HepG2 (cell line): ENCODE results near the gene PERCC1. TPM values are rescaled to one million over a fixed set of nuclear protein-coding genes. Genes with fewer than 3 reads are reported as not detected.

Experiments
- ATAC-seq: fragments of 200-7000 bp; cut with Tn5 transposase; 3 replicates; pipeline ENCODE4 v1.9.1; 2020; ENCODE audit warnings: mild to moderate bottlenecking, moderate library complexity
- BruUV-seq: library from RNA; stranded (reverse); fragments of 400-500 nt; replicated peaks from 2 replicates; lab custom pipeline; 2021; lab: Mats Ljungman, UMichigan
- CTCF ChIA-PET: fragments of 300-600 bp; formaldehyde crosslinking; extraction: SDS; loops from one replicate; lab custom pipeline; 2021; ENCODE audit warnings: low total read pairs, inconsistent platforms, low intra/inter-chr PET ratio; lab: Yijun Ruan, JAX
- POLR2A ChIA-PET: fragments of 350-600 bp; sonication (Branson Sonifier 250); formaldehyde crosslinking; loops from one replicate; lab custom pipeline; 2020; ENCODE audit warnings: antibody characterized with exemption, inconsistent platforms; lab: Yijun Ruan, JAX
- DNase-seq: peaks from one replicate; pipeline ENCODE4 v3.0.0-alpha.2; 2015; ENCODE audit warnings: low spot score
- FAIRE-seq: peaks from 3 replicates; lab custom pipeline; 2011; peaks lifted over from hg19 to GRCh38; lab: Jason Lieb, UNC
- H2AFZ ChIP-seq: one replicate; pipeline ENCODE4 v1.6.1; 2011; ENCODE audit warnings: low read length, inconsistent platforms
- H3K27ac ChIP-seq: fragments of 300-600 bp; 3 replicates; pipeline ENCODE4 v1.8.0; 2011; ENCODE audit warnings: mixed run types, mild to moderate bottlenecking, mixed read lengths, low read length, inconsistent platforms; ENCODE audit not compliant: insufficient read depth; ENCODE audit errors: extremely low read length
- H3K27me3 ChIP-seq, 2 experiments: fragments of 200-600 bp in 1 of 2; 2 replicates in 1 of 2; 3 replicates in 1 of 2; pipeline versions ENCODE4 v1.6.0 to v1.8.0; 2011; ENCODE audit warnings: low read length in 2 of 2, mild to moderate bottlenecking in 2 of 2, moderate library complexity in 2 of 2, inconsistent platforms in 1 of 2; ENCODE audit not compliant: insufficient read depth in 2 of 2, control insufficient read depth in 1 of 2
- H3K36me3 ChIP-seq, 2 experiments: fragments of 200-600 bp in 1 of 2; replicated peaks in 1 of 2; 2 replicates in 1 of 2; 3 replicates in 1 of 2; pipeline versions ENCODE4 v1.5.1 to v1.8.0; 2011; ENCODE audit warnings: low read length in 2 of 2, inconsistent platforms in 1 of 2; ENCODE audit not compliant: insufficient read depth in 2 of 2, control insufficient read depth in 1 of 2
- H3K4me1 ChIP-seq: 2 replicates; pipeline ENCODE4 v1.5.1; 2012; ENCODE audit warnings: low read length, inconsistent platforms; ENCODE audit not compliant: insufficient read depth
- H3K4me2 ChIP-seq: 2 replicates; pipeline ENCODE4 v1.6.0; 2011; ENCODE audit warnings: low read depth, low read length, inconsistent platforms
- H3K4me3 ChIP-seq, 3 experiments: fragments of 200-600 bp in 1 of 3; sonication (generic), shearing (Covaris generic) in 1 of 3; replicated peaks in 1 of 3; 2 replicates each; pipeline ENCODE4 v1.5.1; 2011 to 2016; ENCODE audit warnings: low read length in 3 of 3, inconsistent platforms in 2 of 3, low read depth in 2 of 3, mild to moderate bottlenecking in 2 of 3, control low read depth in 1 of 3, mixed read lengths in 1 of 3; ENCODE audit not compliant: insufficient read depth in 1 of 3
- H3K79me2 ChIP-seq: one replicate; pipeline ENCODE4 v1.6.1; 2011; ENCODE audit warnings: low read length, inconsistent platforms; ENCODE audit not compliant: insufficient read depth
- H3K9ac ChIP-seq: 2 replicates; pipeline ENCODE4 v1.6.0; 2011; ENCODE audit warnings: mild to moderate bottlenecking, low read depth, low read length, inconsistent platforms; ENCODE audit not compliant: insufficient read depth
- H3K9me3 ChIP-seq: 2 replicates; pipeline ENCODE4 v1.5.1; 2012; ENCODE audit warnings: mild to moderate bottlenecking, low read length
- H4K20me1 ChIP-seq: 2 replicates; pipeline ENCODE4 v1.6.0; 2011; ENCODE audit warnings: inconsistent platforms, mild to moderate bottlenecking, low read length, moderate library complexity; ENCODE audit not compliant: insufficient read depth
- BHLHE40 ChIP-seq: IDR thresholded peaks from 2 replicates; pipeline ENCODE4 v1.6.1; 2011; ENCODE audit warnings: low read length, improper control_type of control experiment
- CENPT ChIP-seq: sonication (generic); formaldehyde crosslinking; IDR thresholded peaks from 2 replicates; pipeline ENCODE4 v1.8.0; 2022; ENCODE audit warnings: low read depth, mild to moderate bottlenecking, moderate library complexity, missing genetic modification reagents
- EED ChIP-seq: sonication (generic); formaldehyde crosslinking; IDR thresholded peaks from 2 replicates; pipeline ENCODE4 v1.5.0; 2020; ENCODE audit warnings: mild to moderate bottlenecking, missing genetic modification reagents
- FOSL2 ChIP-seq: sonication (generic); formaldehyde crosslinking; IDR thresholded peaks from 2 replicates; pipeline ENCODE4 v1.4.0; 2020; ENCODE audit warnings: missing genetic modification reagents
- HIVEP1 ChIP-seq: sonication (generic); formaldehyde crosslinking; IDR thresholded peaks from 2 replicates; pipeline ENCODE4 v1.4.0; 2020; ENCODE audit warnings: mild to moderate bottlenecking, missing genetic modification reagents
- KDM1A ChIP-seq: IDR thresholded peaks from 2 replicates; pipeline ENCODE4 v1.6.1; 2016; ENCODE audit warnings: missing compliant biosample characterization
- ZNF343 ChIP-seq: sonication (generic); formaldehyde crosslinking; IDR thresholded peaks from 2 replicates; pipeline ENCODE4 v1.4.0; 2020; ENCODE audit warnings: mild to moderate bottlenecking, missing genetic modification reagents
- ZNF577 ChIP-seq: sonication (generic); formaldehyde crosslinking; IDR thresholded peaks from 2 replicates; pipeline ENCODE4 v1.4.0; 2020; ENCODE audit warnings: mild to moderate bottlenecking, low read depth, missing genetic modification reagents, borderline replicate concordance
- ZNF737 ChIP-seq: sonication (generic); formaldehyde crosslinking; IDR thresholded peaks from 2 replicates; pipeline ENCODE4 v1.5.0; 2020; ENCODE audit warnings: missing genetic modification reagents, mild to moderate bottlenecking, borderline replicate concordance
- ZNF766 ChIP-seq: sonication (generic); formaldehyde crosslinking; IDR thresholded peaks from 2 replicates; pipeline ENCODE4 v1.5.0; 2020; ENCODE audit warnings: missing genetic modification reagents, borderline replicate concordance
- WGBS: methylation state at CpG from one replicate; pipeline ENCODE4 v1.1.6; 2017; ENCODE audit warnings: low lambda C conversion rate; 5-methylcytosine and 5-hydroxymethylcytosine counted together
- in situ Hi-C: cut with HindIII; loops from 2 replicates; pipeline ENCODE4 v1.10.0; 2017; ENCODE audit warnings: low pct_unique_long_range_greater_than_20kb; ENCODE audit not compliant: extremely low pct_ligation_motif_present
- intact Hi-C: fragments of 100-400 bp; cut with micrococcal nuclease; formaldehyde crosslinking; loops from one replicate; pipeline ENCODE4 v1.10.0; 2022; ENCODE audit not compliant: unreplicated experiment
- polyA plus RNA-seq, 8 experiments: library from polyadenylated mRNA; depleted of rRNA in 3 of 8; stranded (reverse) in 7 of 8; unstranded in 1 of 8; fragments of >200 nt; fragmentation: Illumina TruSeq in 4 of 8; extraction: Trizol in 4 of 8; gene quantifications; 2 replicates each; pipeline versions ENCODE4 v1.2.1 to v1.2.3, GENCODE V29; 2011 to 2016; ENCODE audit warnings: low read depth in 4 of 8, missing spikeins in 1 of 8, mixed read lengths in 1 of 8; ENCODE audit not compliant: insufficient read depth in 1 of 8
- total RNA-seq, 5 experiments: library from RNA; depleted of rRNA; stranded (reverse); fragments of >200 nt; fragmentation: Illumina TruSeq; extraction: Trizol; gene quantifications; 2 replicates each; pipeline ENCODE4 v1.2.3, GENCODE V29; 2016; ENCODE audit warnings: low read depth in 1 of 5

The PERCC1 gene
- total and polyA plus RNA-seq, 2 of the 13 experiments (the other 11 are each of a cell fraction or from before 2014, with no cell fraction given), result 0.15 TPM; not detected in 1

DNA sequence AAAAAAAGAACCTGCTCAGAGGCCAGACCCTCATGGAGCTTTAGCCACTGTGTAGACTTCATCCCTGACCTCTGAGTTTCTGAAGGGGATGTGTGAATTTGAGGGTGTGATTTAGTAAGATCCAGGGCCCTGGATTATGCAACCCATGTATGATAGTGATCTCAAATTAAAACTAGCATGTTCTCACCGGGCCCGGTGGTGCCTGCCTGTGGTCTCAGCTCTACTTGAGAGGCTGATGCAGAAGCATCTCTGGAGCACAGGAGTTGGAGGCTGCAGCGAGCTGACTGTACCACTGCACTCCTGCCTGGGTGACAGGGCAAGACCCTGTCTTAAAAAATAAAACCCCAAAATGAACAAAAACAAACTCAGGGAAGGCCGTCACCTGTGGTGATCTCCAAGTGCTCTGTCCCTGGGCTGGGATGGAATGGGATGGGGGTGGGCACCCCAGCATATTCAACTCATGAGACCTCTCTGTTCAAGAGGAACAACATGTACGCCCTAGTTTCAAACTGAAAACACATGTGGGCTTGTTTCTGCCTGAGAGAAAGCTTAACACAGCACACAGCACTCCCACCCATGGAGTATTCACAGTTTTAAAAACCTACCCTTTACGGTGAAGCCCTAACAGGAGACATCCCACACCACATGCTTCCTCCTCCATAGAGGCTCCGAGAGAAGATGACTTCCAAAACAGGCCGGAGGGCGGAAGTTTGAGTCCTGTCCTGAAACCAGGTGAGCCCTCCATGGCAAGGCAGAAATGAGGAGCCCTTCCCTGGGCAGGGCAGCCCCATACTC lies 49.1 kb upstream of the PERCC1 start:
- Histone ChIP-seq H3K4me3 (no peak overlapping the region), H2AFZ (no peak overlapping the region), H3K9ac (no peak overlapping the region), H3K27me3 (no peaks in the 10 kb centered on the region), H3K9me3 (no peaks in the 10 kb centered on the region), H4K20me1 (peaks cover 11% of the 10 kb centered on the region), H3K79me2 (peaks cover 14% of the 10 kb centered on the region), H3K36me3 (peaks cover 0 to 5% of the 10 kb centered on the region in 2 experiments; a peak in 2 of 5 replicates), H3K4me1 (peaks cover 26% of the 10 kb centered on the region), H3K4me2 (no peak overlapping the region), H3K27ac (no peak overlapping the region)
- FAIRE-seq (no peak), DNase-seq (no peak), ATAC-seq (no peak)
- intact Hi-C loops, result no loop called here
- POLR2A ChIA-PET, result no interaction called here
- BruUV-seq, result no TSS peak
- WGBS, result 91% methylated on average over 9 of the region's 9 CpGs
- TF ChIP-seq HIVEP1 (CRISPR knock-in tag) (no peak), FOSL2 (CRISPR knock-in tag) (no peak), BHLHE40 (no peak), ZNF343 (no peak), KDM1A (CRISPR knock-in tag) (no peak), EED (CRISPR knock-in tag) (no peak), ZNF766 (CRISPR knock-in tag) (no peak), CENPT (no peak), ZNF577 (CRISPR knock-in tag) (no peak), ZNF737 (CRISPR knock-in tag) (no peak)
- CTCF ChIA-PET, result no interaction called here
- in situ Hi-C loops, result no loop called here
